Panc1 (cell line): Measurements from ENCODE around the gene RARRES2. TPM values are rescaled to one million over a fixed set of nuclear protein-coding genes. Genes with fewer than 3 reads are reported as not detected.
A peak's percentile ranks its signal among the peaks of the same experiment; 100 is the strongest.
"Not testable (repeated sequence)": the region's sequence is repeated elsewhere in the genome, so short reads cannot be mapped to it uniquely, and the experiment has no call there.

ENCODE experiments used
- ATAC-seq: fragments of 200-7000 bp; cut with Tn5 transposase; 2 replicates; pipeline ENCODE4 v1.9.1; 2020; ENCODE audit warnings: mild to moderate bottlenecking, moderate library complexity
- BruUV-seq: library from RNA; stranded (reverse); fragments of 400-500 nt; replicated peaks from 2 replicates; lab custom pipeline; 2021; lab: Mats Ljungman, UMichigan
- CTCF ChIA-PET: fragments of 300-600 bp; sonication (Branson Sonifier 250); formaldehyde crosslinking; loops from one replicate; lab custom pipeline; 2022; ENCODE audit warnings: antibody characterized with exemption; lab: Charles Lee
- POLR2A ChIA-PET: fragments of 300-600 bp; sonication (Branson Sonifier 250); formaldehyde crosslinking; loops from one replicate; lab custom pipeline; 2022; ENCODE audit warnings: antibody characterized with exemption; lab: Charles Lee
- DNase-seq: peaks from one replicate; pipeline ENCODE4 v3.0.0-alpha.2; 2010; ENCODE audit warnings: low read depth, low spot score
- H3K27ac ChIP-seq: 2 replicates; pipeline ENCODE4 v1.5.1; 2011; ENCODE audit warnings: mild to moderate bottlenecking, low read length, inconsistent platforms
- H3K27me3 ChIP-seq: fragments of 200-500 bp; sonication (Bioruptor generic); 2 replicates; pipeline ENCODE4 v1.6.0; 2014; ENCODE audit warnings: low read length, inconsistent platforms; ENCODE audit not compliant: control insufficient read depth, insufficient read depth
- H3K36me3 ChIP-seq: fragments of 200-500 bp; sonication (Bioruptor generic); 2 replicates; pipeline ENCODE4 v1.5.1; 2014; ENCODE audit warnings: inconsistent platforms, mild to moderate bottlenecking, low read length, moderate library complexity; ENCODE audit not compliant: control insufficient read depth, insufficient read depth
- H3K4me1 ChIP-seq: 2 replicates; pipeline ENCODE4 v1.5.1; 2011; ENCODE audit warnings: inconsistent platforms, mild to moderate bottlenecking, low read length, moderate library complexity; ENCODE audit not compliant: control insufficient read depth, insufficient read depth
- H3K4me3 ChIP-seq, 2 experiments: 2 replicates each; pipeline ENCODE4 v1.5.1; 2011 to 2012; ENCODE audit warnings: low read depth in 2 of 2, low read length in 2 of 2, mild to moderate bottlenecking in 2 of 2, inconsistent platforms in 1 of 2, moderate library complexity in 1 of 2
- H3K9me3 ChIP-seq: fragments of 200-500 bp; sonication (Bioruptor generic); 2 replicates; pipeline ENCODE4 v1.5.1; 2014; ENCODE audit warnings: low read depth, mild to moderate bottlenecking, inconsistent platforms, low read length, moderate library complexity; ENCODE audit not compliant: control insufficient read depth, insufficient read depth
- POLR2AphosphoS5 ChIP-seq: IDR thresholded peaks from 2 replicates; pipeline ENCODE4 v1.6.1; 2012; ENCODE audit warnings: mild to moderate bottlenecking, low read depth, low read length, moderate library complexity
- SIN3A ChIP-seq: IDR thresholded peaks from 2 replicates; pipeline ENCODE4 v1.6.1; 2012; ENCODE audit warnings: low read depth, mild to moderate bottlenecking, low read length, moderate library complexity, borderline replicate concordance; ENCODE audit not compliant: insufficient read depth
- TCF7L2 ChIP-seq: IDR thresholded peaks from 2 replicates; pipeline ENCODE4 v1.6.1; 2011; ENCODE audit warnings: mild to moderate bottlenecking, low read depth, low read length, inconsistent platforms
- in situ Hi-C: cut with HindIII; loops from 2 replicates; pipeline ENCODE4 v1.10.0; 2016; ENCODE audit warnings: low sequenced_read_pairs, low pct_unique_long_range_greater_than_20kb
- intact Hi-C: fragments of 100-400 bp; cut with micrococcal nuclease; formaldehyde crosslinking; loops from one replicate; pipeline ENCODE4 v1.10.0; 2022; ENCODE audit not compliant: unreplicated experiment
- total RNA-seq: library from RNA; stranded (reverse); gene quantifications from one replicate; pipeline ENCODE4 v1.2.1, GENCODE V29; 2021; ENCODE audit not compliant: unreplicated experiment
- TF ChIP-seq, protein P1 (sequence below): fragments of 450-650 bp; IDR thresholded peaks from 2 replicates; pipeline ENCODE4 v1.5.1; 2017; ENCODE audit warnings: mild to moderate bottlenecking
- TF ChIP-seq, protein P2 (sequence below), 2 experiments: IDR thresholded peaks; 2 replicates each; pipeline ENCODE4 v1.6.1; 2011 to 2012; ENCODE audit warnings: low read depth in 2 of 2, control low read depth in 1 of 2, low read length in 1 of 2, mild to moderate bottlenecking in 1 of 2, moderate library complexity in 1 of 2; ENCODE audit not compliant: insufficient read depth in 1 of 2

Gene RARRES2
- total RNA-seq, 1 experiment from 2014 or later, result 1.1 TPM

GRCh38 chr7:150321788-150322113 lies 19.7 kb downstream of the RARRES2 start:
- Histone ChIP-seq H3K9me3 (no peaks in the 10 kb centered on the region), H3K36me3 (no peaks in the 10 kb centered on the region), H3K4me3 (no peak overlapping the region), H3K4me1 (peaks cover 26% of the 10 kb centered on the region), H3K27me3 (no peaks in the 10 kb centered on the region), H3K27ac (peak overlapping the region; percentile 50; the same call in 1 of the 2 replicates)
- intact Hi-C loops, result no loop called here
- DNase-seq, result no peak
- CTCF ChIA-PET, result no interaction called here
- TF ChIP-seq TCF7L2, result no peak
- TF ChIP-seq SIN3A, result no peak
- TF ChIP-seq, protein P1, sequence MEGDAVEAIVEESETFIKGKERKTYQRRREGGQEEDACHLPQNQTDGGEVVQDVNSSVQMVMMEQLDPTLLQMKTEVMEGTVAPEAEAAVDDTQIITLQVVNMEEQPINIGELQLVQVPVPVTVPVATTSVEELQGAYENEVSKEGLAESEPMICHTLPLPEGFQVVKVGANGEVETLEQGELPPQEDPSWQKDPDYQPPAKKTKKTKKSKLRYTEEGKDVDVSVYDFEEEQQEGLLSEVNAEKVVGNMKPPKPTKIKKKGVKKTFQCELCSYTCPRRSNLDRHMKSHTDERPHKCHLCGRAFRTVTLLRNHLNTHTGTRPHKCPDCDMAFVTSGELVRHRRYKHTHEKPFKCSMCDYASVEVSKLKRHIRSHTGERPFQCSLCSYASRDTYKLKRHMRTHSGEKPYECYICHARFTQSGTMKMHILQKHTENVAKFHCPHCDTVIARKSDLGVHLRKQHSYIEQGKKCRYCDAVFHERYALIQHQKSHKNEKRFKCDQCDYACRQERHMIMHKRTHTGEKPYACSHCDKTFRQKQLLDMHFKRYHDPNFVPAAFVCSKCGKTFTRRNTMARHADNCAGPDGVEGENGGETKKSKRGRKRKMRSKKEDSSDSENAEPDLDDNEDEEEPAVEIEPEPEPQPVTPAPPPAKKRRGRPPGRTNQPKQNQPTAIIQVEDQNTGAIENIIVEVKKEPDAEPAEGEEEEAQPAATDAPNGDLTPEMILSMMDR, result no peak
- TF ChIP-seq, protein P2, sequence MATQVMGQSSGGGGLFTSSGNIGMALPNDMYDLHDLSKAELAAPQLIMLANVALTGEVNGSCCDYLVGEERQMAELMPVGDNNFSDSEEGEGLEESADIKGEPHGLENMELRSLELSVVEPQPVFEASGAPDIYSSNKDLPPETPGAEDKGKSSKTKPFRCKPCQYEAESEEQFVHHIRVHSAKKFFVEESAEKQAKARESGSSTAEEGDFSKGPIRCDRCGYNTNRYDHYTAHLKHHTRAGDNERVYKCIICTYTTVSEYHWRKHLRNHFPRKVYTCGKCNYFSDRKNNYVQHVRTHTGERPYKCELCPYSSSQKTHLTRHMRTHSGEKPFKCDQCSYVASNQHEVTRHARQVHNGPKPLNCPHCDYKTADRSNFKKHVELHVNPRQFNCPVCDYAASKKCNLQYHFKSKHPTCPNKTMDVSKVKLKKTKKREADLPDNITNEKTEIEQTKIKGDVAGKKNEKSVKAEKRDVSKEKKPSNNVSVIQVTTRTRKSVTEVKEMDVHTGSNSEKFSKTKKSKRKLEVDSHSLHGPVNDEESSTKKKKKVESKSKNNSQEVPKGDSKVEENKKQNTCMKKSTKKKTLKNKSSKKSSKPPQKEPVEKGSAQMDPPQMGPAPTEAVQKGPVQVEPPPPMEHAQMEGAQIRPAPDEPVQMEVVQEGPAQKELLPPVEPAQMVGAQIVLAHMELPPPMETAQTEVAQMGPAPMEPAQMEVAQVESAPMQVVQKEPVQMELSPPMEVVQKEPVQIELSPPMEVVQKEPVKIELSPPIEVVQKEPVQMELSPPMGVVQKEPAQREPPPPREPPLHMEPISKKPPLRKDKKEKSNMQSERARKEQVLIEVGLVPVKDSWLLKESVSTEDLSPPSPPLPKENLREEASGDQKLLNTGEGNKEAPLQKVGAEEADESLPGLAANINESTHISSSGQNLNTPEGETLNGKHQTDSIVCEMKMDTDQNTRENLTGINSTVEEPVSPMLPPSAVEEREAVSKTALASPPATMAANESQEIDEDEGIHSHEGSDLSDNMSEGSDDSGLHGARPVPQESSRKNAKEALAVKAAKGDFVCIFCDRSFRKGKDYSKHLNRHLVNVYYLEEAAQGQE (IDR thresholded peaks at IDR 0.05; ENCODE audit: insufficient read depth in 1 of 2, low read depth in 2 of 2, low read length in 1 of 2), result no peak
- no peak for TF ChIP-seq POLR2AphosphoS5
- no TSS peak for BruUV-seq
- POLR2A ChIA-PET, result no interaction called here
- in situ Hi-C loops, result no loop called here
- no peak for ATAC-seq

DNA sequence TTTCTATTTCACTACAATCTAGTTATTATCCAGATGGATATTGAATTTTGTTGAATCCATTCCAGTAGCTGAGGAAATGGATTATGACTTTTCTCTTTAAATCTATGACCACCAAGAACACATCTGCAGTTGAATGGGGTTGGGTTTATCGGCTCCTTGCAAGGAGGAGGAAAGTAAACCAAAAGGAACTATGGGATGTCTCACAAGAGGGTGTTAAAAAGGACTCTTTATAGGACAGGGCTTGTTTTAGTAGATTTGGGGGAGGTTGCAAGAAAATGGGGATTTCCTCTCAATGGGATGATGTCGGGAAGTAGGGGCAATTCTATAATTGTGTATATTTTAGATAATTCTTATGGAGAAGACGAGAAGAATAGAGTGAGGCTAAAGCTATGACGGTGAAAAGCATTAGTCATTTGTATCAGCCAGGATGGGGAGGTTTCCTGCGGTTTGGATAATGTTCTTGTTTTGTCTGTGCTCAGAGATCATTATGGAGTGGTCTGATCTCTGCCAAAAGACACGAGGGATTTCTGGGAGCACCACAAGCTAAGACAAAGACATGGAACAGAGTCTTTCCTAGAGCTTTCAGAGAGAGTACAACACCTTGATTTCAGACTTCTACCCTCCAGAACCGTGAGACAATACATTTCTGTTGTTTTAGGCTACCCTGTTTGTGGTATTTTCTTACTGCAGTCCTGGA lies 23.5 kb downstream of the RARRES2 start:
- CTCF ChIA-PET, result no interaction called here
- H3K4me3 ChIP-seq, result no peak overlapping the region
- no peaks in the 10 kb centered on the region for H3K9me3 ChIP-seq
- no TSS peak for BruUV-seq
- ATAC-seq, result no peak
- no peaks in the 10 kb centered on the region for H3K36me3 ChIP-seq
- intact Hi-C loops, result no loop called here
- H3K27me3 ChIP-seq, result no peaks in the 10 kb centered on the region
- TF ChIP-seq POLR2AphosphoS5, result no peak
- TF ChIP-seq, protein P1, result no peak
- TF ChIP-seq SIN3A, result no peak
- TF ChIP-seq, protein P2 (IDR thresholded peaks at IDR 0.05; ENCODE audit: insufficient read depth in 1 of 2, low read depth in 2 of 2, low read length in 1 of 2), result no peak
- TF ChIP-seq TCF7L2, result no peak
- no peak overlapping the region for H3K27ac ChIP-seq
- in situ Hi-C loops, result no loop called here
- POLR2A ChIA-PET, result no interaction called here
- no peak for DNase-seq
- peaks cover 14% of the 10 kb centered on the region for H3K4me1 ChIP-seq

- intact Hi-C loops, BruUV-seq, in situ Hi-C loops, POLR2A ChIA-PET, H3K27me3 ChIP-seq, ATAC-seq, H3K27ac ChIP-seq, H3K36me3 ChIP-seq, H3K4me3 ChIP-seq, CTCF ChIA-PET, DNase-seq, H3K9me3 ChIP-seq: not testable (repeated sequence)
- peaks cover 10% of the 10 kb centered on the region for H3K4me1 ChIP-seq
Observed at GRCh38 chr7:150316987-150317386, 24.4 kb downstream of the RARRES2 start.
